GM21381 (cell line): ENCODE measurements around the gene NHSL2.

Experiments used
- ATAC-seq: cut with Tn5 transposase; IDR thresholded peaks from one replicate; pipeline ENCODE4 v1.9.1; 2021; ENCODE audit warnings: mild to moderate bottlenecking, moderate library complexity; ENCODE audit not compliant: unreplicated experiment

Gene NHSL2

DNA sequence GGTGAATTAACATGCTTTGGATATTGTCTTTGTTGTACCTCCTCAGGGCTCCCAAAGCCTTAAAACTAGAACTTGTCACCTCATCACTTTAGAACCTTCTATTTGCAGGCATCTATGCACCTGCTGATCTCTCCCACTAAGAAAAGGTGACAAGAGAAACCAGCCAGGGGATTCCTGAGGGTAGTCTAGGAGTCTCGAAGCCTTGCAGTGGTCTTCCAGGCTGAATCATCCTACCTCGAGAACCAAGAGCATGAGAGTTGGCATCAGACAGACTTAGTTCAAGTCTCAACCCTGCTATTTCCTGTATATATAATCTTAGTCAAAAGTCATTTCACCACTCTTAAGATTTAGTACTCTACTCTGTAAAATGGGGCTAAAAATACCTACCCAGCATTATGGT is 191.5 kb downstream of the NHSL2 start:
- ATAC-seq = no peak

- no peak for ATAC-seq
Measured at GRCh38 chrX:72102760-72103159, 192.1 kb downstream of the NHSL2 start.

GRCh38 chrX:72105436-72105835 is 194.8 kb downstream of the NHSL2 start:
- ATAC-seq = peak; percentile 38

- ATAC-seq = no peak
Measured at GRCh38 chrX:72107320-72107719, 196.7 kb downstream of the NHSL2 start.

DNA sequence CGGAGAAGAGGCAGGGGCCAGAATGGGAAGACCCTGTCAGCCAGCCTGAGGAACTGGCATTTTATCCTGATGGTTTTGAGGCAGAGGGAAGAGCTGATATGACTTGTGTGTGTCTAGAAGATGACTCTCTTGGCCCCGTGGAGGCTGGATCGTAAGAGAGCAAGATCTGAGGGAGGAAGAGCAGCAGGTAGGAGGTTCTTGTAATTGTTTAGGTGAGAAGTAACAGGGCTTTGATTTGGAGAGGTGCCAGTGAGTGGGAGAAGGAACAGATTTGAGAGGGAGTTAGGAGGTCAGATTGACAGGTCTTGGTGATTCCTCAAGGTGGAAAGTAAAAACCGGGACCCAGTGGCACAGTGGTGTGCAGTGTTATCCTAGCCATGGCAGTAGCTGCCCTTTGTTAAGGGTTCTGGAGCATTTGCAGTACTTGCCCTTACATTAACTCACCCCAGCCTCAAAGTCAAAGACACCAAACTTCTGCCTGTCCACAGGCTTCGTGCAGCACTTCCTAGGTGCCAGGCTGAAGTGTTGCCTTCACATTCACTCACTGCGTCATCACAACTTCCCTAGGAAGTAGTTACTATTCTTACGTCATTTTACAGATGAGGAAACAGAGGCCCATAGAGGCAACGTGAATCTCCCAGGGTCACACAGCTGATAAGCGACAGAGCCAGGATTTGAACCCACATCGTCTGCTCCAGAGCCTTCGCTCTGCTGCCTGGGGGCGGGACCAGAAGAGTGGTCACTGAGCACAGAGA is 197.4 kb downstream of the NHSL2 start:
- no peak for ATAC-seq

DNA sequence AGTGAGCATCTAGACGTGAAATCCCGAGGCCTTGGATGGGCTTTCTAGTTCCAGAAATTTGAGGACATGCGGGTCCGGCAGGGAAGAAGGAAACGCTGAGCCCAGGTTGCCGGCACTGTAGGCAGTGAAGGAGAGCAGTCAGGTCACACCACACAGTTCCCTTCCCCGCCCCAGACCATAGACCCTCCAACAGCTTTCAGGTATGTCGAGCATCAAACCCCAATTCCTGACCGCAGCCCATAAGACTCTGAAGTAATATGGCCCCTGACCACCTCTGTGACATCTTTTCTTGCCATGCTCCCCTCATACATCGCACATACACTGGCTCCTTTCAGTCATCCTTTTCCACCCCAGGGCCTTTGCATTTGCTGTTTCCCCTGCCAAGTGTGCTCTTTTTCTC is 198.0 kb downstream of the NHSL2 start:
- ATAC-seq = no peak

DNA sequence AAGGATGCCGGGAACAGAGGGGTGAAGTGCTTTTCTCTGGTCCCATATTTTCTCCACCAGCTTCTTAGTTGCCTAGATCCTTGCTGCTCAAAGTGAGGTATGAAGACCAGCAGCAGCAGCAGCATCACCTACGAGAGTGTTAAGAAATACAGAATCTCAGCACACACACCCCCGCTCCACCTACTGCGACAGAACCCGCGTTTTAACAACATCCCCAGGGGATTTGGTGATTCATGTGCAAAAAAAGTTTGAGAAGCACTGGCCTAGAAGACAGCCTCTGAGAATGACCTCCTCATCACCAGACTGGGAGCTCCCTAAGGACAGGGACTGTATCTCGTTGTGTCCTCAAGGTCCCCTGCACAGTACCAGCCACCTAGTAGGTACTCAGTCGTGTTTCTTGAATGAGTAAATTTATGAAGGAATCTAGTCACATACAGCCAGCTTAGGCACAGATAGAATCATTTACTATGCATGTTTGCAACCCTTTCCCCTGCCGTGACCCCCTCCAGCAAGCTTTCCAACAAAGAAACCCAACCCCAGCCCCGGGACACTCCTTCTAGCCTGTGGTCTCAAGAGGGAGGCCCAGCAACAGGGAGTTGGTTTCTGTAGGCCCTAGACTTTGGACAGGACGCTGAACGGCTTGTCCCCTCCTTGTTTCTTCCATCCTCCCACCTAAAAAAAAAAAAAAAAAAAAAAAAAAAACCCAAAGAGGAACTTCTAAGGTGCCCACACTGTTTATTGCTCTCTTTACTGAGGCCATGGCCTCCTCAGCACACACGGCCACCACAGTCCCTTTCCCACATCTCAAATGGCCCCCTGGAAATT is 199.6 kb downstream of the NHSL2 start:
- ATAC-seq = no peak

- no peak for ATAC-seq
Measured at GRCh38 chrX:72110876-72111708, 200.4 kb downstream of the NHSL2 start.

GRCh38 chrX:72113461-72113860 is 202.8 kb downstream of the NHSL2 start:
- ATAC-seq = no peak

- ATAC-seq = no peak
Measured at GRCh38 chrX:72114306-72114705, 203.7 kb downstream of the NHSL2 start.

DNA sequence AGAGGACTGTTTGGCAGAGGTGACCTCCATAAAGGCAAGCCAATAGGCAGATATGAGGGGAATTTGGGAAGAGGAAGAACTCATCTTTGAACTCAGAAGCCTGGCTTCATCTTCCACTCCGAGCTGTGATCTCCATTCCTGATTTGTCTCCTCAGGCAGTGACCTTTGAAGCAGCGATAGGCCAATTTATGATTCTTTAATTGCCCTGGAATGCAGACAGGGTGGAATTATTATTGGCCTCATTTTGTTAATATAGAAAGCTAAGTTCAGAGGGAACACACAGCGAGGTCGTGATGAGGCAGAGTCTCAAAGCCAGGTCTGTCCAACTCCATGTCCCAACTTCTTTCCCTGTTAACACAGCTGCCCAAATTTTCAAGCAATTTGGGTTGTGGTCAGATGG is 204.2 kb downstream of the NHSL2 start:
- ATAC-seq = no peak

- ATAC-seq = no peak
Measured at GRCh38 chrX:72115380-72115779, 204.7 kb downstream of the NHSL2 start.

- no peak for ATAC-seq
Measured at GRCh38 chrX:72117636-72118210, 207.1 kb downstream of the NHSL2 start.

DNA sequence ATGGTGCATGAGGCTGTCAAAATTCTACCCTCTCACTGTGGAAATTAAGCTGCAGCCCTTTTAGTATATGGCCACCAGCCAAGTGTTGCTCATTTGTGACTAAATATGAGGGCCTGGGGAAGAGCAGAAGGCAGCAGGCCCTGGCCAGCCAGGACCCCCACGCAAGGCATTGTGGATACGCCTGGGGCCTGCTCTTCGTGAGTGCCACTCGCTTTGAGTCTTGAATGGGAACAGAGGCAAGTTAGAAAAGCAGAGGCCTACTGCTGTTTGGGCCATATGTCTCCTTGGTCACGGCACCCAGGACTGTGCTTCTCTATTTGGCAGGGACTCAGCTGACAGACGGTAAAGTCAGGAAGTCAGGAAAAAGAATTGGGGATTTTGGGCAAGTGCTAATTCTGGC is 210.2 kb downstream of the NHSL2 start:
- ATAC-seq = no peak

GRCh38 chrX:72121383-72121782 is 210.7 kb downstream of the NHSL2 start:
- peak; percentile 80 for ATAC-seq

- no peak for ATAC-seq
Measured at GRCh38 chrX:72122621-72123337, 212.1 kb downstream of the NHSL2 start.

- ATAC-seq = no peak
Measured at GRCh38 chrX:72123471-72124185, 213.0 kb downstream of the NHSL2 start.

GRCh38 chrX:72124540-72125201 is 214.0 kb downstream of the NHSL2 start:
- no peak for ATAC-seq

GRCh38 chrX:72125331-72126047 is 214.8 kb downstream of the NHSL2 start:
- ATAC-seq = no peak
